Sciatic nerve (tissue), 2 donors: ENCODE measurements around the gene THRAP3. TPM values are rescaled to one million over a fixed set of nuclear protein-coding genes. Genes with fewer than 3 reads are reported as not detected.
A peak's percentile ranks its signal among the peaks of the same experiment; 100 is the strongest.

ENCODE experiments used
- ATAC-seq: fragments of 200-7000 bp; cut with Tn5 transposase; one replicate; pipeline ENCODE4 v1.9.1; 2020; ENCODE audit warnings: mild to moderate bottlenecking, moderate library complexity
- DNase-seq: peaks from one replicate; pipeline ENCODE4 v3.0.0-alpha.2; 2020; ENCODE audit warnings: low spot score
- intact Hi-C: fragments of 100-400 bp; cut with DNase I; formaldehyde crosslinking; loops from one replicate; pipeline ENCODE4 v1.14.2; 2022
- total RNA-seq: library from RNA; stranded (reverse); fragmentation: NEBNext Ultra II Directional; extraction: Animal tissue kit (Norgen Biotek cat#: 25700); gene quantifications from one replicate; pipeline ENCODE4 v1.2.1, GENCODE V29; 2021
- donor health status: DM: no; HTN: no; CAD: no.
- donor health status: DM: no; HTN: no; CAD: no.

Gene THRAP3
- total RNA-seq, 1 donor from 2014 or later, result 101 TPM

DNA sequence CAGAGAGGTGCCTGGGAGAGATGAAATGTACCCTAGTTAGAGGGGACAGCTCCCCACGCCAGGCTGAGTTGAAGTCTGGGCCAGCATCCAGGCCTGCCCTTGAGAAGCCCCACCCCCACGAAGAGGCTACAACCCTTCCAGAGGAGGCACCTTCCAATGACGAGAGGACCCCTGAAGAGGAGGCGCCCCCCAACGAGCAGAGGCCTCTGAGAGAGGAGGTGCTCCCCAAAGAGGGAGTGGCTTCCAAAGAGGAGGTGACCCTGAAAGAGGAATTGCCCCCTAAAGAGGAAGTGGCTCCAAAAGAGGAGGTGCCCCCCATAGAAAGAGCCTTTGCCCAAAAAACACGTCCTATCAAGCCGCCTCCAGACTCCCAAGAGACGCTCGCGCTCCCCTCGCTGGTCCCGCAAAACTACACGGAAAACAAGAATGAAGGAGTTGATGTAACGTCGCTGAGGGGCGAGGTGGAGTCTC is 96.1 kb downstream of the THRAP3 start:
- DNase-seq, result no peak
- intact Hi-C loops, result no loop called here
- ATAC-seq, result no peak

DNA sequence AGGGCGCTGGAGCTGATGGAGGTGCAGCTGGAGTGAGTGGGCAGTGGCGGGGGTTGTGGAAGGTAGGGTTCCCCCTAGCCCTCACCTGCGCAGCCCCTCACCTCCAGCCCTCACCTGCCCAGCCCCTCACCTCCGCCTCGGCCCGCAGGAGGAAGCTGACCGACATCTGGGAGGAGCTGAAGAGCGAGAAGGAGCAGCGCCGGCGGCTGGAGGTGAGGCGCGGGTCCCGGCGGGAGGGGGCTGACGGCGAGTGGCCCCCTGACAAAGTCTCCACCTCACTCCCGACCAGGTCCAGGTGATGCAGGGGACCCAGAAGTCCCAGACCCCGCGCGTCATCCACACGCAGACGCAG is 96.5 kb downstream of the THRAP3 start:
- no peak for DNase-seq
- no peak for ATAC-seq
- intact Hi-C loops, result no loop called here

DNA sequence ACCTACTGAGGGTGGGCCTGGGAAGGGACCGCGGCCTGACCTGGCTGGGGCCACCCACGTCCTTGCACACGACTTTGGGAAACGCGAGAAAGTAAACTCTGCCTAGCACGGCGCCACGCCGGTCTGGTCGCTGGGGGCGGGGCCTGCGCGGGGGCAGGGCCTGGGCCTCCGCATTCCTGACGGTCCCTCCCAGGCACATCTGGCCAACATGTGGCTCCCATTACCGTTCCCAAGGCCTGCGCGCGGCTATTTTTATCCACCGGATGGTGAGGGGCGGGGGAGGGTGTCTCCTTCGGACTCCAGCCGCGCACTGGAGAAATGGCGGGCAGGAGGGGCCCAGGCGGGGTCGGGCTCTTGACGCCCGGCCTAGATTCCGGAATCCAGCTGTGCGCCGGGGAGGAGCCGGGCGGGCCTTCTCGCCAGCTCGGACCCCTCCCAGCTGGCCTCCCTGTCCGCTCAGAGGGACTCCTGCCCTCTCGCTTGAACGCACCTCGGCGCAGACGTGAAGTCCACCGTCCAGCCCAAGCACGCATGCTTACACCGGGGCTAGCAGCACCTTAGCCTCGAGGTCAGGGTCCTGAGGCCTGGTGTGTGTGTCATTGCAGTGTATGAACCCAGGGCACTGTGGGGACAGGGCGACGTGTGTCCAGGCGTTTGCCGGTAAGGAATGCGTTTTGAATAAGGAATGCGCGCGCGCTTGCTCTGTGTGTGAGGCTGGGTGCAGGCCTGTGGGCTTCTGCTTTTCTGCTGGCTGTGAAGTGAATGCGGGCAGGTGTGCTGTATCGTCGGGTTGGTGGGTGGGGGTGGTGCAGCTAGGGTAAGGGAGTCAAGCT is 97.1 kb downstream of the THRAP3 start:
- ATAC-seq, result peak; percentile 88
- DNase-seq, result peak; percentile 90
- intact Hi-C loops, result no loop called here

DNA sequence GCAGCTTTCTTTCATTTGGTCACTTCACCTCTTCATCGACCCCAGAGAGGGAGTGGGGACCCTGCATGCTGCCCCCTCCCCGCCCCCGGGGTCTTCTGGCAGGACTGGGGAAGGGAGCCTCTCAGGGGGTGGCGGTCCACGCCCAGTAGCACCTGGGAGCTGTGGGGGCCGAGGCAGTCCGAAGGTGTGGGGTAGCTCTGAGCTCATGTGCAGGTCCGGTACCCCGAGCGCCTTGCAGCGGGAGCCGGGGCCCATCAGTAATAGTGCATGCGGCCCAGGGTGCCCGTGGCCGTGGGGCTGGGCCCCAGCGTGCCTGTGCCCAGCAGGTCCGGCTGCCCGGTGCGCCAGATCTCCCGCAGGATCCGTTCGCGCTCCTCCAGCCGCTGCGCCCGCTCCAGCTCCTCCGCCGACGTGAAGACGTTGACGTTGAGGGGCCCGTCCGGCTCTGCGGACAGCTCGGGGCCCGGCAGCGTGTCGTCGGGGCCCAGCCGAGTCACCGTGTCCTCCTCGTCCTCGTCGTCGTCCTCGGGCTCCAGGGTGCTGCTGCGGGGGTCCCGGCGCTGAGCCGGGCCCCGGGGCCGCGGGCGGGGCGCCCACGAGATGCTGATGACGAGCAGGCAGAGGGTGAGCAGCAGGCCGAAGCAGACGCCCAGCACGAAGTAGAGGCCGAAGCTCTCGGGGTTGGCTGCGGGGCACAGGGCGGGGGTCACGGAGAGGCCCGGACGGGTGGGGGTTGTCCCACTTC is 98.0 kb downstream of the THRAP3 start:
- peak; percentile 3 for ATAC-seq
- intact Hi-C loops, result no loop called here

DNA sequence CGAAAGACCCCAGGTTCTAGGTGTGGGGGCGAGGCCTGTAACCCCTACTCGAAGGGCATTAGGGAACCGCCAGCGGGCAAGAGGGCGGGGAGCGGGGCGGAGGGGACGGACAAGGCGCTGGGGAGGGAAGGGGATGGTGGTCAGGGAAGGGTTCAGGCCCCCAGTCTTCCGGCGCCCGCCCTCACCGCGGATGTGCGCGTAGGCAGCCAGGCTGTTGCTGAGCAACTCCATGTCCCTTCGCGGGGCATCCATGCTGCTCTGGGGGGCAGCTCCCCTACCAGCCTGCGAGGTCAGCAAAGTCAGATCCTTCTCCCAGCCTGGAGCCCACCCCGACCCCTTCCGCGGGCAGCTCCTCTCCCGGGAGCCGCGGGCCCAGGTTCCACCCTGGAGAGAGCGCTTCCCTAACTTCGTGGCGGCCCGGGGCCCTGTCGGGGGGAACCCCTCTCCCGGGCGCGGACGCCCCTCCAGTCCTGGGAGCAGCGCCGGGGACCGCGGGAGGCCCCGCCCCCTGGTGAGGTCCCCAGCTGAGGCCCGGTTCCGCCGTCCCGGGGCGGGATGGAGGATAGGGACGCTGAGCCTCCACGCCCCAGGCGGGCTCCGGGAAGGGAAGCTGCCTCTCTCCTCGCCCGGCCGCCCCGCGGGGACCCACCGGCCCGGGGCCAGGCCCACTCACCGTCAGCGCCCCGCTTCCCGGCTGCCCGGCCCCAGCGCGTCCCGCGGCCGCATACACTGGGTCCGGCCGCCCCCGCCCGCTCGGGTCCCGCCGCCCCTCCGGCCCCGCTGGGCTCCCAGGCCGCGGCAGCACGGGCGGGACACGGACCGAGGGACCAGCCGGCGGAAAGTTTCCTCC is 98.8 kb downstream of the THRAP3 start:
- DNase-seq, result peak; percentile 83
- ATAC-seq, result peak; percentile 45
- intact Hi-C loops, result no loop called here

More for the DNA sequence above, 98.0 kb downstream of the THRAP3 start:
- peak; percentile 65 for DNase-seq

DNA sequence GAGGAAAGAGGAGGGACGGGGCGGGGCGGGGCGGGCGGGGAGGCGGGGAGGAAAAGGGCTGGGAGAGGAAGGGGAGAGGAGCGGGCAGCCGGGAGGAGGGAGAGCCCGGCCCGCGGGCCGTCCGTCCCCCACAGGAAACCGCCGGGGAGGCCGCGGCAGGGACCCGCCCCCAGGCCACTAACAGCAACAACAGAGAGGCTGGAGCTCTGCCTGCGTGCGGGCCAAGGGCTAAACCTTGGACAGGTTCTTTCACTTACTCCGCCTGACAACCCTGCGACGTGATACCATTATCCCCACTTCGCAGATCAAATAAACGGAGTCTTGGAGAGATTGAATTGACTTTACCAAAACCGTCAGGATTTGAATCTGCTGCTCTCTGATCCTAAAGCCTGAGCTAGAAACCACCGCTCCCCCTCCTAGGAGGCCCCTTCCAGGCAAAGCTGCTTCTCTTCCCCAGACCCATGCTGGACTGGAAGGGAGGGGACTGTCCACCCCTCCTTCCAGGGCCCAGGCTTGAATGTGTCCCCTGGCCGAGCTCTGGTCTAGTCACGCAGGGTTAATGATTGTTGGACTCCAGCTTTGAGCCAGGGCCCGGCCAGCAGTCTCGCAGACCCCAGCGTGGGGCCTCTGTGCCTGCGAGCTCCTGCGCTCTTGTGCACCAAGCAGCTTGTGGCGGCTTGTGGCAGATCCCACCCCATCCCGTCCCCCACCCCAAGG is 99.6 kb downstream of the THRAP3 start, which contains the start of gene EVA1B:
EVA1B (minus strand) TSS at position 10 of the 717 bp plus-strand sequence. CDS start 608 bp downstream, outside the sequence.
- intact Hi-C loops, result no loop called here
- peak; percentile 62 for ATAC-seq

DNA sequence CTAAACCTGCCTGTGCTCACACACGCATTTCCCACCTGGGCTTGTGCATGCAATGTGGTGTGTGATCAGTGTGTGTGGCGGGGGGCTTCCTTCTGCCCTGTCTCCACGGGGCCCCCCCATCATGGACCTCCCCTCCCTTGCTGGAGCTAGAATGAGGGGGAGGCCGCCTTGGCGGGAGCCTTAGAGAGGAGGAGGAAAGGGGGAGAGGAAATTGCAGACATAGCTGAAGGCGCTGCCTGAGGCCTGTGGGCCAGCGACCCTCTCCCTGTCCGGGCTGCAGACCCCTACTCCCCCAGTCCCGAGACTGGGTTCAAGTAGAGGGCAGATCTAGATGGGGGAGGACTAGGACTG is 100.1 kb downstream of the THRAP3 start:
- no peak for ATAC-seq
- DNase-seq, result no peak
- intact Hi-C loops, result no loop called here

More for the DNA sequence above, 99.6 kb downstream of the THRAP3 start, which contains the start of gene EVA1B:
- peak; percentile 86 for DNase-seq

DNA sequence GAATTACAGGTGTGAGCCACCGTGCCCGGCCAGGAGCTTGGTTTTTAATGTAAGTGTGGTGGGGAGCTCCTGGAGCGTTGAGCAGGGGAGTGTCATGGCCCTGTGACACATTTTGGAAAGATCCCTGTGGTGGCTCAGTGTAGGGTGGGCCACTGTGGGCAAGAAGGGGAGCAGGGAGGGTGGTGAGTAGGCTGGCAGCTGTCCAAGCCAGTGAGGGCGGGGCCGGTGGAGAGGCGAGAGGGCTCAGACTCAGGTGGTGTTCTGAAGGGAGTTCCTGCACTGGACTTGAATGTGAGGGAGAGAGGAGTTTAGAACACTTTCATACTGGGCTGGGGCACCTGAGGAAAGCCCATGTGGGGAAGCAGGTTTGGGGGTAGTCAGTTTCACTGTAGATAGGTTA is 102.3 kb downstream of the THRAP3 start:
- intact Hi-C loops, result no loop called here
- no peak for DNase-seq

DNA sequence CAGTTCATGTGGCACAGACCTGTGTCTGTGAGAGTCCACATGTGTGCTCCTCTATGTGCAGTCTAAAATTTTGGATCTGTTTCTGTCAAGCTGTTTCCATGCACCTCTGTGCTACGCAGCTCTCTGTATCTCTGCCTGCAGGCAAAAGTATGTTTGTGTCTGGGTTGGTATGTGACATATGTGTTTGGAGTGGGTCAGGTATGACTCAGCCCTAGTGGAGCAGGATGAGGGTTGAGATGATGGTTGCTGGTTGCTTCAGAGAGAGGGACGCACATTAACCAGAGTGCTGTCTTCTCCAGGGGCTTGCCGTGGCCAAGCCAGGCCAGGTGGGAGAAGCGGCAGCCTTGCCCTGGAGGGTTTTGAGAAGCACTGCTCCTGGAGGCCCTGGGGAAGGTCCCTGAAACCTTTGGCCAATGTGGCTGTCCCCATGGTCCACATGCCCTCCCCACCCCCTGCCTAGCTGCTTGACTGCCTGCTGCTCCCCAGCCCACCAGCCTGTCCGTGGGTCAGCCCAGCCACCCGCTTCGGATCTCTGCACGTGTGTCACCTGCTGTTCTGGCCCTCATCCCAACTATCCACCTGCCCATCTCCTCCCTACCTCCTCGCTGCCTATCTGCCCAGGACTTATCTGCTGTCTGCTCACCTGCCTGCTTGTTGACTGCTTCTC is 103.3 kb downstream of the THRAP3 start:
- DNase-seq (no peak), ATAC-seq (no peak)

More for the DNA sequence above, 102.3 kb downstream of the THRAP3 start:
- ATAC-seq, result no peak

DNA sequence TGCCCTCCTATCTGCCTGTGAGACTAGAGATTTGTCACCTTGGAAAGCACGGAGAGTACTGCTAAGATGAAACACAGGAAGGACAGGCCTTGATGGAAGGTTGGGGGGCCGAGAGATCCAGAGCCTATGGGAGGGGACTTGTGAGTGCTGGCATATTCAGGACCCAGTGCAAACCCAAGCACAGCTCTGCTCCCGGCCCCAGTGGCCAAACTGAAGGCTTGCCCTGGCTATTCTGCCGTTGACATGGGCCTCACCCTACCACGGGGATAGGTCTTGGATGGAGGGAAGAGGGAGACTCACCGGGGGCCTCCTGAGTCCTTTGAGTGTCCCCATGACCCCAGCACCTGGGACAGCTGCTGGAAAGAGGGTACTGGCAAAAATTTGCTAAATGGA is 103.8 kb downstream of the THRAP3 start:
- ATAC-seq, result no peak
- no peak for DNase-seq
- intact Hi-C loops, result no loop called here

More for the DNA sequence above, 103.3 kb downstream of the THRAP3 start:
- intact Hi-C loops, result no loop called here

DNA sequence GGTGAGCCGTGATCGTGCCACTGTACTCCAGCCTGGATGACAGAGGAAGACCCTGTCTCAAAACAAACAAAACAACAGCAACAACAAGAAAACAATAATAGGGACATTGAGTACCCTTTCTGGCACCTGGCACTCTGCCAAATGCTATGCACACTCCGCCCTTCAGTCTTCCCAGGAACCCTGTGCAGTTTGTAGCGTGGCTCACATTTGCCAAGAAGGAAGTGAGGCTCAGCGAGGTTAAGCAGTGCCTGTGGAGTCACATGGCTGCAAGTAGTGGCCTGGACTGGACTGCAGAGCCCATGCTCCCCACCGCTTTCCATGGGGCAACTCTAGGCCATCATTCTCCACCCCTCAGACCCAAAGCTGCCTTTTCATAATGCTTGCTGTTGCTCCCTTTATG is 104.5 kb downstream of the THRAP3 start:
- peak; percentile 54 for ATAC-seq
- intact Hi-C loops, result no loop called here
- no peak for DNase-seq

DNA sequence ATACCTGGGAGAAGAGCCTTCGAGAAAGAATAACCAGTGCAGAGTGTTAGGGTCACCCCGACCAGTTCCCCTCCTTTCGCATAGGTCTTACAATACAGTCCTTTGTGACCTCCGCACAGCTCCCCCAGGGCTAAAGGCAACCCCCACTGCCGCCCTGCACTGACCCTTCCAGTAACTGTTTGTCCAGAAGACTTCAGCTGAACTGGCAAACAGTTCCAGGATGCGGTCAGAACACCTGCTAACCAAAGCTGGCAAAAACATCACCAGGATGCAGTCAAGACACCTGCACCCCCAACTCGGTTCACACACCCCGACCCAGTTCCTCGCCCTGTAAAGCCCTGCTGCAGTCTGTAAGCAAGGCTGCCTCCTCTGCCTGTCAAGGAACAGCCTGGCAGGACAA is 105.6 kb downstream of the THRAP3 start:
- DNase-seq (no peak), ATAC-seq (no peak)
- intact Hi-C loops, result loop anchor here (5.0 kb wide), 1 partner anchor 803 kb away; no protein-coding TSS in a partner anchor

DNA sequence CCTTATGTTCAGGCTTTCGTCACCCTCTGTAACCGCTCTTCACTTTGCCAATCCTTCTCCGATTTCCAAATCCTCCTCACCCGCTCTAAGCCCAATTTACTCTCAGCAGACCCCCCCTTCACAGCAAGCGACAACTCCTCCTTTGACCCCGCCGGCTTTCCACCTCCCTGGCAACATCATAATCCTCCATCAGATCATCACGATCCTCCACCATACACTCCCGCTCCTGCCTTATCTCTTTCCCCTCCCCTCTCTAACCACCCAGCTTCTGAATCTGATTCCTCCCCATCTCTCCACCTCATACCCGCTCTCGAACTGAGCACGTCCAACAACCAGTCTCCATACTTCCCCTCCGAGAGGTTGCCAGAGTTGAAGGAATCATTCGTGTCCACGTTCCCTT is 106.7 kb downstream of the THRAP3 start:
- intact Hi-C loops, result loop anchor here (5.0 kb wide), 1 partner anchor 804 kb away; no protein-coding TSS in a partner anchor
- DNase-seq, result no peak
- ATAC-seq, result no peak

DNA sequence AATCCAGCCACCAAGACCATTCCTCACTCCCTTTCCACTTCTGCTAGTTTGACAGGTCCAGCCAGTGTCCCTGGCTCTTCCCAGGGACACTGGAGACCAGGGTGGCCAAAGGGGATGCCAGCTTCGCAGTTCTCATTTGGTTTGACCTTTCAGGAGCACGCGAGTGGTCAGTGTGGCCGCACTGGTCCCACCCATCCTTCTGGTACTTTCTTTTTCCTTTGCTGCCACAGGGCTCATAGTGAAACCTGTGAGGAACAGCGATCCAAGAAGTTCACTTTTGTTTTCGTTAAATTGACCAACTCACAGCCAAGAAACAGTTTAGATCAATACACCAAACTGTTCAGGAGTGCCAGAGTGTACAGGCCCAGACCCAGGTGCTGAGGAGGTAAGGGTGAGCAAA is 113.6 kb downstream of the THRAP3 start:
- no peak for ATAC-seq

DNA sequence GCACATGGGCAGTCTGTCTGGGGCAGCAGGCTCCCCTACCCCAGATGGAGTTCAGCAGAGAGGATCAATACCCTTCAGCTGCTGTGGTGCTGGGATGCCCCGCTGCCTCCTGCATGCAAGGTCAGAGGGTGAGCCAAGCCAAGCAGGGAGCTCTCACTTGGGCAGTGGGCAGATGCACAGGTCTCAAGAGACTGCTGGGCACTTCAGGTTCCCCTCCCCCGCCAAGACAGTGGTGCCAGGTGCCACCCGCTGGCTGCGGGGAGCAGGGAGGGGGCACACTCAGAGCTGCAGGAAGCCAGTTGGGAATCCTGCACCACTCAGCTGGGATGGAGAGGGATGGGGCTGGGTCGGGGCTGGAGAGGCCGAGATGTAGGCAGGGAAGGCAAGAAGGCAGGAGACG is 115.0 kb downstream of the THRAP3 start:
- no peak for DNase-seq
- intact Hi-C loops, result no loop called here

More for the DNA sequence above, 113.6 kb downstream of the THRAP3 start:
- DNase-seq, result no peak
- intact Hi-C loops, result no loop called here

DNA sequence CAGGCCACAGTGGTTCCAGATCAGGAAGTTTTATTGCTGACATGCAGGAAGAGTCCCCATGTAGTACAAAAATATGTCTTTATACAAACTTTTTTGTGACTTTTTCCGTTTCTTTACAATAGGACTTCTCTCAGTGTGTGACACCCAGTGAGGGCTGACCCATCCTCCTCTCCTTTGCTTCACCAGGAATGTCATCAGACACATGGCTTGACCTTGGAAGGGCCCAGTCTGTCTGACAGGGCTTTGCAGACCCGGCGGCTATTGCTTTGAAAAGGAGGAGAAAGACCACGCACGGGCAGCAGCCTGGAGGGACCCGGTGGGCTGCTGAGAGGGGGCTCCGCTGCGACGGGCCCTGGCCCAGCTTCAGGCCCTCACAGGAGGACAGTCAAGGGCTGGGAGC is 115.4 kb downstream of the THRAP3 start:
- intact Hi-C loops, result loop anchor here (5.0 kb wide), 1 partner anchor 83 kb away; no protein-coding TSS in a partner anchor
- ATAC-seq, result no peak
- DNase-seq, result no peak

More for the DNA sequence above, 115.0 kb downstream of the THRAP3 start:
- no peak for ATAC-seq

DNA sequence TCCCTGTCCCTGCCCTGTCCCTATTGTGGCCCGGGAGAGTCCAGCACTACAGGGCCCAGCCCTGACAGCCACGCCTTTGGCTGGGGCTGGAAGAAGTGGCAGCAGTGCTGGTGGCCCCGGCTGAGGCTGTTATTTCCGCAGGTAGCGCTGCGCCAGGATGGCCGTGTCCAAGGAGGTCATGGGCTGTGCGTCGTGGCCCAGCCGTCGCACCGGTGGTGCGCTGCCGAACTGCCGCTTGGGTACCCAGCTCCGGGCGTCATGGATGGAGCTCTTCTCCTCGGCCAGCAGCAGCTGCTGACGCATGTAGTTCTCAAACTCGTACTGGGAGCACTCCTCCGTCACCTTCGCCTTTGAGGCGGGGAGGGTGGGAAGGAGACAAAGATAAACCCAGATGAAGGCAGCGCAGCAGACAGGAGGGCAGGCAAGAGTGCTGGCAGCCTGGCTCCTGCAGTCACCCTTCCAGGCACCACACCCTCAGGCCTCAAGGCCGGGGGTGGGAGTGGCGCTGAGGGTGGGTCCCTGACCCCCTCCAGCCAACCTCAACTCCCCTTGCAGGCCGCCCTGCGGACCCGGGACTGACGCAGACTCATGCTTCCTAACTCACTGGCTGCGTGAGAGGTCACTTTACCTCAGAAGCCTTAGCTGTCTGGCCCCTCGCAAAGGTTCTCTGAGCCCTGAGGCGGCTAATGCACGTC is 117.5 kb downstream of the THRAP3 start:
- DNase-seq (no peak), ATAC-seq (no peak)
- intact Hi-C loops, result loop anchor here (5.0 kb wide), 1 partner anchor 81 kb away; no protein-coding TSS in a partner anchor
